Stimulated activated effector memory CD8-positive, alpha-beta T cell treated with anti-CD3 and anti-CD28 coated beads, Interleukin-12 subunit alpha, Interleukin-12 subunit beta, amount 100 ng/mL, for 72 hours (primary cell): Measurements from ENCODE around the gene SLC25A22.

Experiments used
- ATAC-seq: fragments of 150-1000 bp; cut with Tn5 transposase; 2 replicates; pipeline ENCODE4 v1.10.0; 2021
- DNase-seq, 2 donors: peaks; one replicate each; pipeline ENCODE4 v3.0.0; 2021 to 2022; ENCODE audit warnings: low spot score in 2 of 2
- H3K27ac Mint-ChIP-seq: one replicate; pipeline ENCODE4 v1.8.0; 2022; ENCODE audit warnings: mild to moderate bottlenecking, mixed read lengths
- H3K36me3 Mint-ChIP-seq: one replicate; pipeline ENCODE4 v1.8.0; 2022; ENCODE audit warnings: mild to moderate bottlenecking, mixed read lengths
- H3K4me1 Mint-ChIP-seq: one replicate; pipeline ENCODE4 v1.8.0; 2022; ENCODE audit warnings: mixed read lengths
- H3K4me3 Mint-ChIP-seq: one replicate; pipeline ENCODE4 v1.8.0; 2022; ENCODE audit warnings: mild to moderate bottlenecking, mixed read lengths
- H3K9me3 Mint-ChIP-seq: one replicate; pipeline ENCODE4 v1.8.0; 2022; ENCODE audit warnings: mixed read lengths

The SLC25A22 gene

DNA sequence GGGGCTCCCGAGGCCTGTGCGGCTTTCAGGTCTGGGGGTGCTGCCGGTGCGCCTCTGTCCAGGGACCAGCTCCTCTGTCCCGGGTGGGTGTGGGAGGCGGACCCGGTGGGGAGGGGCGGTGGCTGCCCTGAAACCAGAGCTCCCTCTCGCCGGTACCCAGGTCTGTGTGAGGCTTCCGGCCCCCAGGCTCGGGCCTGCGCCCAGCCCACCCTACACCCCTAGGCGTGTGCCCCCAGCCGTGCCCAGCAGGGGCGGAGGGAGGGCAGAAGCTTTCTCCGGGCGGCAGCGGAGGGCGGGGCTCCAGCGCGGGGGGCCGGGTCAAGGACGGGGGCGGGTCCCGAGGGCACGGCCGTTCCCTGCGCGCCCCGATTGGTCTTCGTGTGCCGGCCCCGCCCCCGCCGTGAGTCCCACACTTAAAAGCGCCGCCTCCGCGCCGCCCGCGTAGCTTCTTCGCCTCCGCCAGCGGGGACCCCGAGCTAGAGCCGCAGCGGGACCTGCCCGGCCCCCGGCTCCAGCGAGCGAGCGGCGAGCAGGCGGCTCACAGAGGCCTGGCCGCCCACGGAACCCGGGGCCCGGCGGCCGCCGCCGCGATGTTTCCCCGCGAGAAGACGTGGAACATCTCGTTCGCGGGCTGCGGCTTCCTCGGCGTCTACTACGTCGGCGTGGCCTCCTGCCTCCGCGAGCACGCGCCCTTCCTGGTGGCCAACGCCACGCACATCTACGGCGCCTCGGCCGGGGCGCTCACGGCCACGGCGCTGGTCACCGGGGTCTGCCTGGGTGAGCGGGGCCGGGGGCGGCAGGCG is 21.2 kb upstream of the SLC25A22 start:
- Mint-ChIP-seq H3K4me1 (peaks cover 13% of the 10 kb centered on the region), H3K9me3 (no peaks in the 10 kb centered on the region), H3K4me3 (peak overlapping the region; percentile 76), H3K27ac (peak overlapping the region; percentile 83), H3K36me3 (peaks cover 44% of the 10 kb centered on the region)
- peak; percentile 94 to 95 for DNase-seq
- ATAC-seq, result peak; percentile 81

GRCh38 chr11:818396-819128 is 20.5 kb upstream of the SLC25A22 start, which contains the start of gene PNPLA2:
Gene PNPLA2 (plus strand): TSS chr11:818914. CDS start chr11:819719, 805 bp downstream.
- ATAC-seq (no peak), DNase-seq (no peak)
- H3K9me3 Mint-ChIP-seq, result no peaks in the 10 kb centered on the region
- H3K4me3 Mint-ChIP-seq, result peak within 1 kb of the TSS; percentile 76
- H3K36me3 Mint-ChIP-seq, result peaks cover 51% of the 10 kb centered on the region
- peaks cover 13% of the 10 kb centered on the region for H3K4me1 Mint-ChIP-seq
- peak within 1 kb of the TSS; percentile 83 for H3K27ac Mint-ChIP-seq

DNA sequence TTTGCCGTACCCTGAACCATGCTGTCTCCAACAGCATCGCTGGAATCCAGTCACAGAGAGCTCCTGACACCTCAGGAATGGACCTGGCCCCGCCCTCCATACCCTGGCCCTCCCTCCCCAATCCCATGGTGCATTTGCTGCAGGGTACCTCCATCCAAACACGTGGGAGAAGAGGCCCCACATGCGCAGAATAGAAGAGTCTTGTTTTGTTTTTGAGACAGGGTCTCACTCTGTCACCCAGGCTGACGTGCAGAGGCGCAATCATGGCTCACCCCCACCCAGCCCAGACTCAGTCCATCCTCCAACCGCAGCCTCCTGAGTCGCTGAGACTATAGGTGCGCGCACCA is 18.3 kb upstream of the SLC25A22 start:
- ATAC-seq (no peak), DNase-seq (no peak)
- Mint-ChIP-seq H3K27ac (no peak overlapping the region), H3K36me3 (peaks cover 57% of the 10 kb centered on the region), H3K4me3 (no peak overlapping the region), H3K9me3 (no peaks in the 10 kb centered on the region), H3K4me1 (peaks cover 28% of the 10 kb centered on the region)

DNA sequence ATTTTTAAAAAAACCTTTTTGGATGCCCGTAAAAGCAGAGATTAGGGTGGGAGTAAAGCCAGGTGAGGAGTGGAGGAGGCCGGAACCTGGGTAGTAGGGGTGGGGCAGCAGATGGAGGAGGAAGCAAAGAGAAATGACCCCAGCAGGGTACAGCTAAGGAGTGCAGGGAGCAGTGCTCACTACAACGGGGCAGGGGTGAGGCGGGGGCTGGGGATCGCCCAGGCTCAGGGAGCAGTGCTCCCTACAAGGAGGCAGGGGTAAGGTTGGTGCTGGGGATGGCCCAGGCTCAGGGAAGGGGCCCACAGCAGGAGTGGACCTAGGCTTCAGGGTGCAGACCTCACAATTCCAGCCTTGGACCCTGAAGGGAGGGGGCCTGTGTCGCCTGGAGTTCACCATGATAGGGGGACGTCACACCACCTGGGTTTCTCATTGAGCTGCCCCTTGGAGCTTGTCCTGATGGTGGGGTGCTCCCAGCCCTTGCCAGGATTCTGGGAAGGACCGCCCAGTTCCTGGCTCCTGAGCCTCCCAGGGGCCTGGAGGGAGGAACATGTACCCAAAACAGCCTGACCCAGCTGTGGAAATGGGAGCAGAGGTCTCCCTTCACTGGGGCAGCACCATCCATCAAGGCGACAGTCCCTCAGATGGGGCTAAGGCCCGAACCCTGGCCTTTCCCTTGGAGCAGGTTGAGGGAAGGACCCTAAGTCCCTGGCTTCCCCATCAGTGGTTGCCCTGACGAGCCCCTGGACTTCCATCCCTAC is 17.8 kb upstream of the SLC25A22 start:
- ATAC-seq (no peak), DNase-seq (no peak)
- H3K4me3 Mint-ChIP-seq, result no peak overlapping the region
- peaks cover 58% of the 10 kb centered on the region for H3K36me3 Mint-ChIP-seq
- no peaks in the 10 kb centered on the region for H3K9me3 Mint-ChIP-seq
- peaks cover 29% of the 10 kb centered on the region for H3K4me1 Mint-ChIP-seq
- H3K27ac Mint-ChIP-seq, result no peak overlapping the region

GRCh38 chr11:813456-814096 is 15.5 kb upstream of the SLC25A22 start:
- H3K27ac Mint-ChIP-seq, result peak overlapping the region; percentile 97
- H3K4me1 Mint-ChIP-seq, result peaks cover 26% of the 10 kb centered on the region
- H3K36me3 Mint-ChIP-seq, result peaks cover 67% of the 10 kb centered on the region
- no peaks in the 10 kb centered on the region for H3K9me3 Mint-ChIP-seq
- H3K4me3 Mint-ChIP-seq, result no peak overlapping the region
- ATAC-seq, result no peak
- no peak for DNase-seq

GRCh38 chr11:813072-813455 is 15.0 kb upstream of the SLC25A22 start:
- Mint-ChIP-seq H3K27ac (peak overlapping the region; percentile 97), H3K9me3 (no peaks in the 10 kb centered on the region), H3K4me3 (no peak overlapping the region), H3K4me1 (peaks cover 25% of the 10 kb centered on the region), H3K36me3 (peaks cover 67% of the 10 kb centered on the region)
- ATAC-seq, result no peak
- DNase-seq, result no peak

- Mint-ChIP-seq H3K9me3 (no peaks in the 10 kb centered on the region), H3K27ac (peak overlapping the region; percentile 97), H3K4me1 (peaks cover 30% of the 10 kb centered on the region), H3K4me3 (peak overlapping the region; percentile 91), H3K36me3 (peaks cover 67% of the 10 kb centered on the region)
- DNase-seq, result no peak
- ATAC-seq, result no peak
Observed at GRCh38 chr11:812390-812789, 14.3 kb upstream of the SLC25A22 start.

DNA sequence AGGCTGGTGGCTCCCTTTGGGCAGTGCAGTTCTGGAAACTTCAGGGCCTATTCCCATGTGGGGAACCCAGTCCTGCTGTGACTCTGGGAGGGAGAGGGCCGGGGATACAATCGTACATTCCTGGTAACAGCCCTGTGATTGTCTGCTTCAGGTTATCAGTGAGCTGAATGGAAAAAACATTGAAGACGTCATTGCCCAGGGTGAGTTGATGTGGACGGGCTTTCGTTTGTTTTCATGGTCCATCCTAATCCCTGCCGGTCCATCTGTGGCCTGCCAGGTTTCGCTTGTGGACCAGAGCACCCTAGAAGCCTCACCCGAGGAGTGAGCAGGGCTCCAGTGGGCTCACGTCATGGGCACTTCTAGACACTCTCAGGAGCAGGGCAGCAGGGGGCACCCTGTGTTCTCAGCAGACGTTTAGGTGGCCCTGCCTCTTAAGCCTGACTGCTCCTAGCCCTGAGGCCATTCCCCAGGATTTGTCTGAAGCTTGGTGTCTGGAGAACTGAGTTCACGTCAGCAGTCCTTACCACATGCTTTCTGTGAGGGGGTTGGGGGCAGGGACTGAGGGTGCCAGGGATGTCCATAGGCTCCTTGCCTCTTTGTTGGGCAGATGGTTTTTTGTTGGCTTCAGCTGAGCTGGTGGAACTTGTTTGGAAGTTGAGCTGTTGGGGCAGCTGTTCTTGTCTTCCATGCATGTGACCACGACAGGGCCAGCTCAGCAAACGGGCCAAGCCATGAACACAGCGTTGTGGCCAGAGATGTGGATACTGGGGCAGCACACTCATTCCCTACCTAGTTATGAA is 13.6 kb upstream of the SLC25A22 start:
- ATAC-seq (no peak), DNase-seq (no peak)
- Mint-ChIP-seq H3K4me1 (peaks cover 30% of the 10 kb centered on the region), H3K9me3 (no peaks in the 10 kb centered on the region), H3K36me3 (peaks cover 67% of the 10 kb centered on the region), H3K27ac (peak overlapping the region; percentile 97), H3K4me3 (peak overlapping the region; percentile 91)

DNA sequence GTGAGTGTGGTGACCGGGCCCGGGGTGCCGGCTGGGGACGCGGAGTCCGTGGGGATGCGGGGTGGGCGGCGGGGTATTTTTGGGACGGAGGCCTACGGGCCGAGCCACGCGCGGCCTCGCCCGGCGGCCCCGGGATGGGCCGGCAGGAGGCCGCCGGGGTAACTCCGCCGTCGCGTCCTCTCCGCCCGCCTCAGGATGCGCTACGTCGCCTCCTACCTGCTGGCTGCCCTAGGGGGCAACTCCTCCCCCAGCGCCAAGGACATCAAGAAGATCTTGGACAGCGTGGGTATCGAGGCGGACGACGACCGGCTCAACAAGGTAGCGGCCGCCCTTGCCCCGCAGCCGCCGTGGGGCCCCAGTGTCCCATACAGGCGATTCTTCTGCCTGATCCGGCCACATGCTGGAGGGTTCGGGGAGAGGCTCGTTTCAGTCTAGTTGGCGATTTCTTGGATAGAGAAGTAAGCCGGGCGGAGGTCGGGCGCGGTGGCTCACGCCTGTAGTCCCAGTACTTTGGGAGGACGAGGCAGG is 12.0 kb upstream of the SLC25A22 start:
- Mint-ChIP-seq H3K36me3 (peaks cover 62% of the 10 kb centered on the region), H3K27ac (peak overlapping the region; percentile 97), H3K9me3 (no peaks in the 10 kb centered on the region), H3K4me1 (peaks cover 30% of the 10 kb centered on the region), H3K4me3 (peak overlapping the region; percentile 91)
- peak; percentile 2 for ATAC-seq
- DNase-seq, result no peak

DNA sequence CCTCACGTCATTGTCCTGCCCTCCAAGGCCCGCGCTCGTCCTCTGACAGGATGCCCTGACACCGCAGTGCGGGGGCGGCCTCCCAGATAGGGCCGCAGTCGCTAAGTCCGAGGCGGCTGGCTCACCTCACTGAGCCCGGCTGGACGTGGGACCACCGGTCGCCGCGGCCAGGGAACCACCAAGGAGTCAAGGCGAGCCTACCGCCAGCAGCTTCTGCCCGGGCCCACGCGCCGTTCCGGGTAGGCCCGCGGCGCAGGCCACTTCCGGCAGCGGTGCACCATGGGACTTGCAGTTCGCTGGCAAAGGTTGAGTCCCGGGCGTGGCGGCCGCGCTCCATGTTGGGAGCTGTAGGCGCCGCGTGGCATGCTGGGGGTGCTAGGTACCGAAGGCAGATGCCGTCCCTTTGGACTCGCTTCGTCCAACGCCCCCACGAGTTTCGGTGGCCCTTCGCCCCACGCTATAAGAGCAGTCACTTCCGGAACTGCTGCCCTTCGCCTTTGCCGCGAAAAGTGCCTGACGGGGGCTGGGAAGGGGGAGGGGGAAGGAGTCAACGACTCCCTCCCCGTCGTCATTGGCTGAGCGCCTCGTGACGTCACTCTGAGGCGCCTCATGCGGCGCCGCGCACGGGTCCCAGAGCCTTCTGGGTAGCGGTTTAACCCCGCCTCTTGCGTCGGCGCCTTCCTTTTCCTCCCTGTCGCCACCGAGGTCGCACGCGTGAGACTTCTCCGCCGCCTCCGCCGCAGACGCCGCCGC is 11.4 kb upstream of the SLC25A22 start, which contains the start of gene RPLP2:
Gene RPLP2, plus strand, starts transcription at position 681 of the 753 bp plus-strand sequence. CDS start 268 bp downstream, outside the sequence.
- peak within 1 kb of the TSS; percentile 91 for H3K4me3 Mint-ChIP-seq
- ATAC-seq, result peak; percentile 87
- peaks cover 32% of the 10 kb centered on the region for H3K4me1 Mint-ChIP-seq
- H3K9me3 Mint-ChIP-seq, result no peaks in the 10 kb centered on the region
- peak; percentile 99 for DNase-seq
- peak within 1 kb of the TSS; percentile 97 for H3K27ac Mint-ChIP-seq
- H3K36me3 Mint-ChIP-seq, result peaks cover 56% of the 10 kb centered on the region

DNA sequence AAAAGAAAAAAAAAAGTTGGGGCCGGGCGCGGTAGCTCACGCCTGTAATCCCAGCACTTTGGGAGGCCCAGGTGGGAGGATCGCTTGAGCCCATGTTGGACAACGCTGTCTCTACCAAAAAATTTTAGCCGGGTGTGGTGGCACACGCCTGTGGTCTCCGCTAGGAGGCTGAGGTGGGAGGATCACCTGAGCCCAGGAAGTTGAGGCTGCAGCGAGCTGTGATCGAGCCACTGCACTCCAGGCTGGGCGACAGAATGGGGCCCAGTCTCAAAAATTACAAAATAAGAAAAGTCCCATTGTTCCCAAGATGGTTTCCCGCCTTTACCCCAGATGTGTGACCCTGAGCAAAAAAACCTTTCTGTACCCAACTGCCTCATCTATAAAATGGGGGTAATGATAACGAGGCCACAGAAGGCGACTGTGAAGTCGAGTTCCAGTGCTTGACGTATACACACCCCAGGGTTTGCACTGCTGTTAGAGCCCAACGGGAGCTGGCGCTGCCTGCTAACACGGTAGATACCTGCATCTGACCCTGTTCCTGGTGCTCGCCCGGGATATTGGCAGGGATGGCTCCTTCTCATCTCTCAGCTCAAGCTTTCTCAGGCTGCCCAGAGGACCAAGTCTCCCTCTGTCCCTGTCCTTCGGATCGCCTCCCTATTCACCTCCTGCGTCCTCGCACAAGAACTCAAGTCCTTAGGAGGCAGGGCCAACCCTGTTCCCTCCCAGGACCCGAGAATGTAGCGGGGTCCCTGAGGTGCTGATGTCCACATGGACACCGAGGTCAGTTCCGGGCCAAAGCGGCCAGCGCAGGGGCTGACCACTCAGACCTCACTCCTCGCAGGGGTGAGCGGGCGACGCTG is 10.6 kb upstream of the SLC25A22 start:
- peak overlapping the region; percentile 91 for H3K4me3 Mint-ChIP-seq
- DNase-seq (no peak), ATAC-seq (no peak)
- no peaks in the 10 kb centered on the region for H3K9me3 Mint-ChIP-seq
- peak overlapping the region; percentile 97 for H3K27ac Mint-ChIP-seq
- peaks cover 36% of the 10 kb centered on the region for H3K4me1 Mint-ChIP-seq
- H3K36me3 Mint-ChIP-seq, result peaks cover 47% of the 10 kb centered on the region

GRCh38 chr11:804599-804964 is 6.5 kb upstream of the SLC25A22 start:
- ATAC-seq (no peak), DNase-seq (no peak)
- Mint-ChIP-seq H3K4me1 (peaks cover 12% of the 10 kb centered on the region), H3K36me3 (peaks cover 7% of the 10 kb centered on the region), H3K4me3 (peak overlapping the region; percentile 74), H3K27ac (peak overlapping the region; percentile 23), H3K9me3 (no peaks in the 10 kb centered on the region)
